A673 (cell line): ENCODE measurements around the gene PDZD8. TPM values are rescaled to one million over a fixed set of nuclear protein-coding genes. Genes with fewer than 3 reads are reported as not detected.
A peak's percentile ranks its signal among the peaks of the same experiment; 100 is the strongest.

Experiments used
- BruUV-seq: library from RNA; stranded (reverse); fragments of 400-500 nt; replicated peaks from 2 replicates; lab custom pipeline; 2021; lab: Mats Ljungman, UMichigan
- CTCF ChIA-PET: fragments of 300-600 bp; sonication (Branson Sonifier 250); formaldehyde crosslinking; loops from one replicate; lab custom pipeline; 2022; ENCODE audit warnings: antibody characterized with exemption; lab: Charles Lee
- POLR2A ChIA-PET: fragments of 300-600 bp; sonication (Branson Sonifier 250); formaldehyde crosslinking; loops from one replicate; lab custom pipeline; 2022; ENCODE audit warnings: antibody characterized with exemption; ENCODE audit not compliant: low non-redundant PET; lab: Charles Lee
- DNase-seq: peaks from one replicate; pipeline ENCODE4 v3.0.0-alpha.2; 2015; ENCODE audit warnings: low spot score
- H3K27ac ChIP-seq: fragments of 200-600 bp; sonication (generic); 2 replicates; pipeline ENCODE4 v1.5.1; 2016; ENCODE audit warnings: mixed run types, low read depth, mild to moderate bottlenecking, mixed read lengths, antibody characterized with exemption, low read length; ENCODE audit not compliant: poor library complexity, severe bottlenecking
- H3K27me3 ChIP-seq: fragments of 200-600 bp; sonication (generic); replicated peaks from 2 replicates; pipeline ENCODE4 v1.6.1; 2017; ENCODE audit warnings: mixed run types, low read depth, mild to moderate bottlenecking, mixed read lengths, antibody characterized with exemption, low read length; ENCODE audit not compliant: insufficient read depth, poor library complexity
- H3K36me3 ChIP-seq: fragments of 200-600 bp; sonication (generic); 2 replicates; pipeline ENCODE4 v1.6.1; 2016; ENCODE audit warnings: mixed run types, mild to moderate bottlenecking, mixed read lengths, antibody characterized with exemption, low read length; ENCODE audit not compliant: insufficient read depth, poor library complexity, severe bottlenecking
- H3K4me1 ChIP-seq: fragments of 200-600 bp; sonication (generic); 2 replicates; pipeline ENCODE4 v1.6.1; 2017; ENCODE audit warnings: mixed run types, mild to moderate bottlenecking, mixed read lengths, antibody characterized with exemption, low read length; ENCODE audit not compliant: insufficient read depth, poor library complexity, severe bottlenecking
- H3K4me3 ChIP-seq: fragments of 200-600 bp; sonication (generic); 2 replicates; pipeline ENCODE4 v1.5.1; 2016; ENCODE audit warnings: low read depth, mixed run types, mild to moderate bottlenecking, mixed read lengths, low read length; ENCODE audit not compliant: poor library complexity, severe bottlenecking
- H3K9me3 ChIP-seq: fragments of 200-600 bp; sonication (generic); 2 replicates; pipeline ENCODE4 v1.6.1; 2016; ENCODE audit warnings: mixed run types, low read depth, mild to moderate bottlenecking, mixed read lengths, antibody characterized with exemption, low read length; ENCODE audit not compliant: poor library complexity, severe bottlenecking
- EZH2 ChIP-seq: fragments of 200-600 bp; sonication (generic); IDR thresholded peaks from 2 replicates; pipeline ENCODE4 v1.6.1; 2017; ENCODE audit warnings: borderline replicate concordance, low read depth, mild to moderate bottlenecking, mixed read lengths, antibody characterized with exemption, low read length; ENCODE audit not compliant: poor library complexity, severe bottlenecking
- intact Hi-C: fragments of 100-400 bp; cut with micrococcal nuclease; formaldehyde crosslinking; loops from one replicate; pipeline ENCODE4 v1.10.0; 2022; ENCODE audit not compliant: unreplicated experiment
- total RNA-seq: library from RNA; stranded (reverse); gene quantifications from 2 replicates; pipeline ENCODE4 v1.2.3, GENCODE V29; 2021
- TF ChIP-seq, protein P1 (sequence below): fragments of 300-800, 200-600 bp; sonication (generic); conservative IDR thresholded peaks from 2 replicates; pipeline ENCODE4 v1.5.1; 2017; ENCODE audit warnings: low read depth, mild to moderate bottlenecking, antibody characterized with exemption, low read length, moderate library complexity, mixed read lengths

The PDZD8 gene
- total RNA-seq, 1 experiment from 2014 or later, result 29.5 TPM

DNA sequence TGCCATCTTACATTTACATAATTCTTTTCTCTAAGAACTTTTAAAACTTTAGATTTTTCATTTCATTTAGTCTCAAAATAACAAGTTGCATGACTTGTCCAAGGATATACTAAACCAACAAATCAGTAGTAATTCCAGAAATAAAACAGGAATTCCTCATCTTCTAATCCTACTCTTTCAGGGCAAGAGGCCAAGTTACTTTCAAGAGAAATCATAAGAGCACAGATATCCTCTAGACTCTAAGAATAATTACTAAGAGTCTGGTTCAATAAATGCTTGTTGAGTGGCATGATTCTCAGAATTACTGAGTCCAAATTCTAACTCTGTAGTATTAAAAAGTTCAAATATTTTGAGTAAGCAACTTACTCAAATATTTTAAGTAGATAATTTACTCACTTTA is 12.9 kb downstream of the PDZD8 start:
- no peaks in the 10 kb centered on the region for H3K27me3 ChIP-seq
- no peaks in the 10 kb centered on the region for H3K36me3 ChIP-seq
- DNase-seq, result peak; percentile 15
- BruUV-seq, result no TSS peak
- H3K27ac ChIP-seq, result no peak overlapping the region
- H3K4me3 ChIP-seq, result no peak overlapping the region
- CTCF ChIA-PET, result no interaction called here
- no peaks in the 10 kb centered on the region for H3K9me3 ChIP-seq
- TF ChIP-seq, protein P1, sequence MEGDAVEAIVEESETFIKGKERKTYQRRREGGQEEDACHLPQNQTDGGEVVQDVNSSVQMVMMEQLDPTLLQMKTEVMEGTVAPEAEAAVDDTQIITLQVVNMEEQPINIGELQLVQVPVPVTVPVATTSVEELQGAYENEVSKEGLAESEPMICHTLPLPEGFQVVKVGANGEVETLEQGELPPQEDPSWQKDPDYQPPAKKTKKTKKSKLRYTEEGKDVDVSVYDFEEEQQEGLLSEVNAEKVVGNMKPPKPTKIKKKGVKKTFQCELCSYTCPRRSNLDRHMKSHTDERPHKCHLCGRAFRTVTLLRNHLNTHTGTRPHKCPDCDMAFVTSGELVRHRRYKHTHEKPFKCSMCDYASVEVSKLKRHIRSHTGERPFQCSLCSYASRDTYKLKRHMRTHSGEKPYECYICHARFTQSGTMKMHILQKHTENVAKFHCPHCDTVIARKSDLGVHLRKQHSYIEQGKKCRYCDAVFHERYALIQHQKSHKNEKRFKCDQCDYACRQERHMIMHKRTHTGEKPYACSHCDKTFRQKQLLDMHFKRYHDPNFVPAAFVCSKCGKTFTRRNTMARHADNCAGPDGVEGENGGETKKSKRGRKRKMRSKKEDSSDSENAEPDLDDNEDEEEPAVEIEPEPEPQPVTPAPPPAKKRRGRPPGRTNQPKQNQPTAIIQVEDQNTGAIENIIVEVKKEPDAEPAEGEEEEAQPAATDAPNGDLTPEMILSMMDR, result no peak
- TF ChIP-seq EZH2, result no peak
- H3K4me1 ChIP-seq, result peaks cover 30% of the 10 kb centered on the region
- POLR2A ChIA-PET, result no interaction called here
- intact Hi-C loops, result no loop called here

DNA sequence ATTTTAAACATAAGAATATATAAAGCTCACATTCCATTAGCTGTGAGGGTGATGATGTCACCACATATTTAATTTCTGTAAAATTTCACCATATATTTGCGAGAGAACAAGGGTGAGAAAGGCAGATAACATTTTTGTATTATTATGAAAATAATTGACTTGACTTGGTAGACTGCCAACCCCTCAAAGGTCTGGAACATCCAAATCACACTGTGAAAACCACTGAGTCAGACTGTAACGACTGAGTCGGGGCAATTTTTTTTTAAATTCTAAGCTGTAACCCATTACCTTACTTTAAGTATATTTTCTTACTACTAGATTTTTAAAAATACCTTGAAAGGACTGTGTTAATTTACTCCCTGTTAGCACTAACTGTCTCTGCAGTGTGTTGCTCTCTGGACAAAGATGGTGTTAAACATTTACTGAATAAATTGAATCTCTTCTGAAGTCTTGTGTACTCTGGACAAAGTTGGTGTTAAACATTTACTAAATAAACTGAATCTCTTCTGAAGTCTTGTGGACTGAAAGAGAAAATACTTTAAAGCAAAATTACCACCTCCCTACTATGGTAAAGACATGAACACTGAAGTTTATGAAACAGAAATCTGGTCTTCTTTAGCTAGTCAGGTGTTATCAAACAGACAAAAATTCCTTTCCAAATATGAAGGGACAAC is 14.1 kb downstream of the PDZD8 start:
- intact Hi-C loops, result no loop called here
- Histone ChIP-seq H3K4me1 (peaks cover 30% of the 10 kb centered on the region), H3K9me3 (no peaks in the 10 kb centered on the region), H3K36me3 (no peaks in the 10 kb centered on the region), H3K4me3 (no peak overlapping the region), H3K27me3 (no peaks in the 10 kb centered on the region), H3K27ac (no peak overlapping the region)
- no TSS peak for BruUV-seq
- CTCF ChIA-PET, result no interaction called here
- TF ChIP-seq EZH2, result no peak
- TF ChIP-seq, protein P1, result no peak
- POLR2A ChIA-PET, result interaction anchor here (0.6 kb wide), 1 partner anchor 640 kb away, joined by 4 read pairs; no protein-coding TSS in a partner anchor
- no peak for DNase-seq

DNA sequence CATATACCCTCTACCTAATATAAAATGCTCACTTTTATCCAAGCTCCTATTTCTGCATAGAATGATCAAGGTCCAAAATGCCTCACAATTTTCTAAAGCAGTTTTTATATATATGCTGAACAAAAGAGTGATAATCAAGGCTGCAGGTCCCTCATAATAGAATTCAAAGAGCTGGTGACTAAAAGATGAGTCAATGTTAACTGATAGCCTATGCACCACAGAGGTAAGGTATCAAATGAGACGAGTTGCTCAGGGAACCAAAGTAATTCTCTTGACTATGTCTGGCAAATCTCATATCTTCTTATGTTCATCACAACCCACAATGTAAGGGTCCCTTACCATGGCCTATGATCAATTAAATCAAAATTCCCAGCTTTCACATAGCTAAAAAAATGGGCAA is 15.2 kb downstream of the PDZD8 start:
- Histone ChIP-seq H3K9me3 (no peaks in the 10 kb centered on the region), H3K27ac (no peak overlapping the region), H3K4me1 (peaks cover 30% of the 10 kb centered on the region), H3K4me3 (no peak overlapping the region), H3K36me3 (no peaks in the 10 kb centered on the region), H3K27me3 (no peaks in the 10 kb centered on the region)
- ChIA-PET CTCF (no interaction called here), POLR2A (no interaction called here)
- intact Hi-C loops, result no loop called here
- TF ChIP-seq, protein P1, result no peak
- no peak for TF ChIP-seq EZH2
- no peak for DNase-seq
- no TSS peak for BruUV-seq
